HG03159 (cell line): ENCODE results near the gene DMRT2.

Experiments
- ATAC-seq: cut with Tn5 transposase; IDR thresholded peaks from one replicate; pipeline ENCODE4 v1.9.1; 2021; ENCODE audit warnings: mild to moderate bottlenecking, moderate library complexity; ENCODE audit not compliant: unreplicated experiment

The DMRT2 gene

GRCh38 chr9:1046639-1047572 is 3.3 kb upstream of the DMRT2 start:
- ATAC-seq, result no peak

GRCh38 chr9:1047591-1048230 is 2.4 kb upstream of the DMRT2 start:
- ATAC-seq, result no peak

- ATAC-seq, result no peak
These were observed 1.9 kb upstream of the DMRT2 start for GRCh38 chr9:1048231-1048619.

GRCh38 chr9:1048811-1049210 is 1.3 kb upstream of the DMRT2 start:
- no peak for ATAC-seq

GRCh38 chr9:1049641-1050040 is 516 bp upstream of the DMRT2 start:
- no peak for ATAC-seq

DNA sequence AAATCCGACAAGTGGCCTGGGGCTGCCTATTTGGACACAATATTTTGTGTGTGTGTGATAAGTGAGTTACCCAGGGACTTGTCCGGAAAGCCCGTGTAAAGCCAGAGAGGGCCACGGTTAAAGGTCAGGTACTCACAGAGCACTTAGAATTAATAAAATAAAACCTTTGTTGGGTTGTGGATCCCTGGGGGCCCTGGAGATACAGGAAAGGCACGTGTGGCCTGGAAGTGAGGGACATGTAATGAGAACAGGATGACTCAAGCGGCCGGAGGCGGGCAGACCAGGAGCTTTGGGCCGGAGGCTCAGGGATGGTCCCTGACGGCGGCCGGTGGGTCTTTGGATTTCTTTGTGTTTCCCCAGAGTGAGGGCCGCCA is 1.0 kb downstream of the DMRT2 start:
- ATAC-seq, result no peak

GRCh38 chr9:1051584-1052275 is 1.6 kb downstream of the DMRT2 start:
- no peak for ATAC-seq

DNA sequence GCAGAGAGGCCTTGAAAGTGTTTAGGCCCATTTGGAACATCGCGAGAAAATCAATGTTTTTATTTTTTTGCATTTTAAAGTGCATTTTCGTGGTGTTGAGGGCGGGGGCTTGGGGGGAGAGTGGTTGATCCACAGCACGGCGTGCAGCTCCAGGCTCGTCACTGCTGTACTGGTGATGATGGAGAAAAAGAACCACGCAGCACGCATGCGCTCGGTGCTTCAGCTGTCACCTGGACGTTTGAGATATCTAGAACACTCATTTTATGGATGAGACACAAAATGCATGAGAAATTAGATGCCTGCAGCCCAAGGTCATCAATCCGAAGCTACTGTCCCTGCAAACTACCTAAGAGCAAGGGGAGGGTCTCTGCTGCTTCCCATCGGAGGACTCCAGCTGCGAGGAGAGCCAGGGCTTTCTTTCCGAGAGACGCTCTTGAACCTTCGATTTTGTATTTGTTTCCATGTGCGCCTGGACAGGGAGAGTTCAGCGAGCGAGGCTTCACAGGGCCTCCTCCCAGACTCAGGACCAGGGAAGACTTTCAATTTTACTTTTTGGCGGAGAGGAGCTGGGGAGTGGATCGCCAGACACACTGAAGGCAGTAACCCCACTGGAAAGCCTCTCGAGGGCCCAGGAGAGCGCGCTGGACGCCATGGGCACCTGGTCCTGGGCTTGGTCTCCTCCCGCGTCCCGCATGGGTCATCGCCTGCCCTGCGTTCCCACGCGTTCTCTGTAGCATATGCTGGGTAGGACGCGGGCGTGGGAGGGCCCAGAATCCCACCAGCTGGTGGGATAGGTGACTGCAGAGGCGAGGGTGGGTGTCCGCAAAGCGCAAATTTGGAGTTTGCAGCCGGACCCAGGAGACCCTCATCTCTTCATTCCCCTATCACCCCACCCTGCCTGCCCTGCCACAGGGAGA is 2.5 kb downstream of the DMRT2 start:
- ATAC-seq, result no peak

- no peak for ATAC-seq
These were observed 3.1 kb downstream of the DMRT2 start for GRCh38 chr9:1053282-1053621.

DNA sequence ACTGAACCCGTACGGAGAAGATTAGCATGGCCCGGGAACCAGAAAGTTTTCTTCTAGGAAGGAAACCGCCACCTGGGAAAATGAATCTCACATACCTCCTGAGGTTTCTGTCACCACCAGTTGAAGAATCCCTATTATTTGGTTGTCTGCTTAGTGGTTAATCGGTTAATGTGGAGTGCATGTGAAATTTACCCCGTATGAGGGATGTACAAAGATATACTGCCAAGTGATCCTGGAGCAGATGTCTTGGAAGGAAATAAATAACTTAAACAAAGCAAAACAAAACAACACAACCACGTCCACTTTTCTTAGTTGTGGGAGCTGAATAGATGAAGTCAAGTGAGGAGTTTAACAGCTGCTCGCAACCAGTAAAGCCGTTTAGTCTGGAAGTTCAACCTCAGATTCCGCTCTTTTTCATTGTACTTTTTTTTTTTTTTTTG is 3.8 kb downstream of the DMRT2 start:
- ATAC-seq, result no peak

- ATAC-seq, result no peak
These were observed 5.0 kb downstream of the DMRT2 start for GRCh38 chr9:1055166-1055565.

GRCh38 chr9:1057910-1058309 is 7.8 kb downstream of the DMRT2 start:
- ATAC-seq, result no peak

DNA sequence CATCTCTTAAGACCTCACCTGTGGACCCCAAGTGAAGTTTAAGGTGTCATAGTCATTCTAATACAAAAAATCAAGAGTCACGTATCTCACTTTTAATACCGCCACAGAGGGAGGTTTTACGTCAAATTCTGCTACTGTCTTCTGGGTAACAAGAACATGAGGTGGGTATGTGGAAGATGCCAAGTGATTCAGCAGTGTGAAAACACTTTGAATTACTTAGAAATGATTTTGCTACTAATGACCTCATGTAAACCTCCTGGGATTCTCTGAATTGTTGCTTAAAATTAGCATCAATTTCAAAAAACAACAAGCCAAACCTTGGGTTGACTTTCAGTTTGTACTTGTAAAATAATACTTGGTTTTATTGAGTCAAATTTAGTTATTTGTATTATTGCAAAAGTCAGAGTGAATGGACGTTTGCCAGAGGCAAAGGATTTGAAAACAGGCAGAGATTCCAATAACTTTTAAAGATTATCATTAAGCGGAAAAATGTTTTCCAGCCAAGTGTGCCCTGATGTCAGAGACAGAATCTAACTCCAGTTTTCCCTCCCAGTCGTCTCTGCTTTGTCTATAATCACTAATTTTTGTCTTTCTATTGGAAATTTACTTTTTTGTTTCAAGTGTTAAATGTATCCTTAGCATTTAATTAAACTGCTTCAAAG is 8.8 kb downstream of the DMRT2 start:
- no peak for ATAC-seq

GRCh38 chr9:1065130-1065529 is 15.0 kb downstream of the DMRT2 start:
- ATAC-seq, result no peak

GRCh38 chr9:1070692-1071091 is 20.5 kb downstream of the DMRT2 start:
- ATAC-seq, result no peak

DNA sequence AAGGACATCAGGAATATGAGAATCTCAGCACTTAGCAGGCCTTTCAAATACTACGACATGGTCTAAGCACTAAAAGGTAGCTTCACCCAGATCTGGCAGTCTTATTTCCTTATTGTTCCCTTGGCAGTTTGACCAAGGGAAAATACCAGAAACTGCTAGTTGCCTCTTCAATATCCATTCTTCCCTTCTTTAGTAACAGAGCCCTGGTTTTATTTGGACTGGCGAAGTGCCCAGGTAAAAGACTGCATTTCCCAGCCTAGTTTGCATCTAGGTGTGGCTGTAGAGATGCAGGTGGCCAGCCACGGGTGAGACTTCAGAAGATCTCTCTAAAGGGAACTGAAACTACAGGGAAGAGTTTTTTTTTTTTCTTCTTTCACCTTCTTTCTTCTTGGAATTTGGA is 21.6 kb downstream of the DMRT2 start:
- ATAC-seq, result no peak

- no peak for ATAC-seq
These were observed 23.3 kb downstream of the DMRT2 start for GRCh38 chr9:1073497-1073896.

- ATAC-seq, result no peak
These were observed 27.5 kb downstream of the DMRT2 start for GRCh38 chr9:1077616-1078015.

- no peak for ATAC-seq
These were observed 33.3 kb downstream of the DMRT2 start for GRCh38 chr9:1083325-1083913.

DNA sequence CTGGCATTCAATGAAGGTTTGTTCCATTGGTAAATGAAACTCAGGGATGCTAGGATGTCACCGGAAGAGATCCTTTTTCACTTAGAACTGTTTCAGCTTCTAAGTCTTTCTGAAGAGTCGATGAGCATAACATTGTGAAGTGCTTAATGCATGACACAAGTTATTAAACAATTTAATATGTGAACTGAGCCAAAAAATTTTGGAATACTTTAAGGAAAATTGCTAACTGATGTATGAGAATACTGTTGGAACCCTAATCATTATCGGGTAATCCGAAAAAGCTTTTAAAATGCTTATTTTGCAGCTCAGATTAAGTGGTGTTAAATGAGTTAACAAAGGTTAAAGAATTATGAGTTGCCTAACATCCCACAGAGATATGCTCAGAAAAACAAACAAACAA is 34.9 kb downstream of the DMRT2 start:
- ATAC-seq, result no peak
